HG03064 (cell line): ENCODE data around the gene PIF1.
"Not testable (repeated sequence)": the region's sequence is repeated elsewhere in the genome, so short reads cannot be mapped to it uniquely, and the experiment has no call there.

Experiments
- ATAC-seq: cut with Tn5 transposase; IDR thresholded peaks from one replicate; pipeline ENCODE4 v1.9.1; 2021; ENCODE audit warnings: low read depth; ENCODE audit not compliant: unreplicated experiment

PIF1 gene

DNA sequence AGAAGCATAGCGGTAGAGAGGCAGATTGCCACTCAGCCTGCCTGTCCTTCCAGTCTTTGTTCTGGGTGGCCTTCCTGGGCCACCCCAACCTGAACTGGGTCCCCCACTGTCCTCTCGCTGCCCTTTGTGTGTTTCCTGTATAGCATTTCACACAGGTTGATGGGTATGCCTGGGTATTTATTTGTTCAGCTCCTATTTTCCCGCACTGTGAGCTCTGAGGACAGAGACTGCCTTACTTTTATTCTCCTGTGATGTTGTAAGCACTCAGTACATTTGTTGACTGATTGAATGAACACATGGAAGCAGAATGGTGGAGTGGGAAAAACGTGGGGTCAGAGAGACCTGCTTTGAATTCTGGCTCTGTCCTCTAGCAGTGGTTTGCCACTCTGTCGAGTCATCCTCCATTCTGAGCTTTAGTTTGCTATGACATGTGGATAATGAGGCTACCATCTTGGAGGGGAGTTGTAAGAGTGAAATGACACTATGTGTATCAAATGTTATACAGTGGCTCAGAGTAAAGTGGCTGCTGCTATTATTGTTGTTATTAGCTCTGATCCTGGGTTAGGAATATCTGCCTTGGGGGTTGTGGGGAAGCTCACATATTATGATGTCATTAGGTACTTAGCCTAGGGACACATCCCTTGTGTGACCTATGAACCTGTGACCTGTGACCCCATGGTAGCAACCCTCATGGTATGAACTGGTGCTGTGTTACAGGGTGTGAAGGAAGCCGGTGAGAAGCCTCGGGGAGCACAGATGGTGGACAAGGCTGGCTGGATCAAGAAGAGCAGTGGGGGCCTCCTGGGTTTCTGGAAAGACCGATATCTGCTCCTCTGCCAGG lies 22.6 kb upstream of the PIF1 start:
- ATAC-seq, result no peak

DNA sequence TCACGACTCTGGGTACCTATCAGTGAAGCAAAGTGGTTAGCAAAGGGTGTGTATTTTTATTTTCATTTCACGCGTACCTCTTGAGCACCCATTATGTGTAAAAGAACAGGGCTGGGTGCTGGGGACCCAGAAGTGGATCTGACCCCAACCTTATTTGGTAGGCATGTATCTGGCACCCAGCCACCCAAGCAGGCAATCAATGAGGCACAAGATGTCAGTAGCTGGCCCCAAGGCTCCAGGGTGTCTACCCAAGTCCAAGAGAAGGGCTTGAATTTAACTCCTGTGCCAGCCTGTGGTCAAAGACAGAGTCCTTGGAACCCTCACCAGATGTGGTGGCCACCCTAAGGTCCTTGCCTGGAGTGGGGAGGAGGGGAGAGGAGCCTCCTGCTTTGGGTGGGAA lies 22.0 kb upstream of the PIF1 start:
- no peak for ATAC-seq

DNA sequence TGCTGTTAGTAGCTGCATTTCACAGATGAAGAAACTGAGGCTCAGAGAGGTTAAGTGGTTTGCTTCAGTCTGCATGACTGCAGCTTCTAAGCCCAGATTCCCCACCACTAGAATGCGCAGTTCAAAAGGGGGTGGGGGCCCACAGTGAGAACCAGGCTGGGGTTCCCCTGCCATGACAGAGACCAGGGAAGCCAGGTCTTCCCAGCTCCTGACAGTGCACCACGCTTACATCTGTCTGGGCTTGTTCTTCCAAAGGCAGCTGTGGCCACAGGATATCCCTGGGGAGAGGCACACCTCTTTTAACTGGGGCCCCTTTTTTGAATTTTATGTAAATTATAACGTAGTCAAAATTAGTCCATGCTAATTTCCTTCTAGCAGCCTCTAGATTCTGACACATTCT lies 21.6 kb upstream of the PIF1 start:
- ATAC-seq, result no peak

DNA sequence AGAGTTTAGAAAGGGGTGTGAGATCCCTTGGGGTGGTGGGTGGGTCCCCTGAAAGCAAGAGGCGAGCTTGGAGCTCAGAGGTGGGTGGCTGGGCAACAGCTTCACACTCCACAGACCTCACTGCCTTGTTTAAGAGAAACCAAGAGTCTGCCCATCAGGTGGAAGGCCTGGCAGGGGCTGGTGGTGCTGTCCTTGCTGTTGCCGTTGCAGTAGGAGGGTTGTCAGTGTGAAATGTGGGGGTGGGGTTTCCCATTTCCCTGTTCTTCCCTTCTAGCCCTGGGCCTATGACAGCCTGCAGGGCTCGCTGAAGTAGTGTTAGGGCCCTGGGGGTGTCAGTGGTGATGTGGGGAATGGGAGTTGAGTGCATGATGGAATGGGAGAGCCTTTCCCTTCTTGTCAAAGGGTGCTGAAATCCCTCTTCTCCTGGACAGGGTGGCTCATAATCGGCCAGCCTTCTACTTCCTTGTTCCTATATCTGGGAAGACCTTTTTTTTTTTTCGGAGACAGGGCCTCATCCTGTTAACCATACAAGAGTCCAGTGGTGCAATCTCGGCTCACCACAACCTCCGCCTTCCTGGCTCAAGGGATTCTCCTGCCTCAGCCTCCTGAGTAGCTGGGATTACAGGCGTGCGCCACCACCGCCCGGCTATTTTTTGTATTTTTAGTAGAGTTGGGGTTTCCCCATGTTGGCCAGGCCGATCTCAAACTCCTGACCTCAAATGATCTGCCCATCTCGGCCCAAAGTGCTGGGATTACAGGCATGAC lies 20.6 kb upstream of the PIF1 start:
- ATAC-seq, result no peak

DNA sequence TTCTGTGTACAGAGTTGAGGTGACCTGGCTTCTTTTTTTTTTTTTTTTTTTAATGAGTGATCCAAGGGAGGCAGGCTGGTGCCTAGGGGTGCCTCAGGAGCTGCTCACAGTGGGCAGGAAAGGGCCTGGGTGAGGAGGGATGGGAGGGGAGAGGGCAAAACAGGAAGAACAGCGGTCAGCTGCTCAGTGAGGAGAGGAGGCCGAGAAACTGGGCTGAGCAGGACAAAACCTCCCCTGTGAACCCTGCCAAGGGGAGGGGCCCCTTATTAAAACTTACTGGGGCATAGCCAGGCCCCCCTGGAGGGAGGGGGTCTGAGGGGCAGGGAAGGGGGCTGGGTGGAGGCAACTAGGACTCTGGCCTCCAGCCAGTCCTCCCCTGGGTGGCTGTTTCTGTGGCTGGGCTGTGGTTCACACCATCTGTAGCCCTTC lies 19.8 kb upstream of the PIF1 start:
- ATAC-seq, result no peak

DNA sequence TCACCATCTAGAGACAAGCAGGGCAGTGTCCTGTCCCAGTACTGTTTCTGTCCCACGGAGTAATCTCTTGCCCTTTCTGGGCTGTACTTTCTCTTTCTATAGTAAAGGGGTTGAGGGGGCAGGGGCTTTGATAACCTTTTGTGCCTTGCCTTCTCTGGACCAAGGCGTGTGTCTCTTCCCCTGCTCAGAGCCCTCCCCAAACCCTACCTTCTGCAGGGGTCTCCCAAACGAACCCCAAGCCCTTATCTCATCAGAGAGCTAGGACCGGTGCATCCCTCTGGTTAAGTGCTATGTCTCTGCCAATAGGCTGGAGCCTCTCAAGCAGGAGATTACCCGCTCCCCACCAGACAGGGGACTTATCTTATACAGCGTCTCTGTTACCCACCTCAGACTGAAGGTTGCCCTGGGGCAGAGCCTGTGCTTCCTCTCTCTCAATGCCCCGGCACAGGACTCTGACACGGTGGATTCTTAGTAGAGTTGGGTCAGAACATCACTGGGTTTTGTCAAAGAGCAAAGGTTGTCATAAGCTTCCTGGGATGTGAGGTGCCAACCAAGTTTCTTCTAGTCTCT lies 19.2 kb upstream of the PIF1 start:
- ATAC-seq, result no peak

DNA sequence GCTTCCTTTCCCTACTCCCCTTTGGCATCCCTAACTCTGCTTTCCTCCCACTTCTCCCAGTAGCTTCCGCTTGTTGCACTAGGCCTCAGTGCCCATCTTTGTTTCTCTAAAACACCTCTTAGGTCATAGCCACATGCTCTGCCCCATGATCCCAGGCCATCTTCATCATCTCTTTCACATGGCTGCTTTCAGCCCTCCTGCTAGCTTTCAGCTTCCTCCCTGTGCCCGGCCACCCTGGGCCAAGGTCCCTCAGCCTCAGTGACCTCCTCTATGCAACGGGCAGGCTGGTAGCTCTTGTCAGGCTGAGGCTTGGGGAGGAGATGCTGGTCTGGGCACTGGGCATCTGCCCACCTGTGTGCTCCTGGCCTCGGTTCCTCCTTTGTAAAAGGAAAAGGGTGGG lies 18.5 kb upstream of the PIF1 start:
- no peak for ATAC-seq

DNA sequence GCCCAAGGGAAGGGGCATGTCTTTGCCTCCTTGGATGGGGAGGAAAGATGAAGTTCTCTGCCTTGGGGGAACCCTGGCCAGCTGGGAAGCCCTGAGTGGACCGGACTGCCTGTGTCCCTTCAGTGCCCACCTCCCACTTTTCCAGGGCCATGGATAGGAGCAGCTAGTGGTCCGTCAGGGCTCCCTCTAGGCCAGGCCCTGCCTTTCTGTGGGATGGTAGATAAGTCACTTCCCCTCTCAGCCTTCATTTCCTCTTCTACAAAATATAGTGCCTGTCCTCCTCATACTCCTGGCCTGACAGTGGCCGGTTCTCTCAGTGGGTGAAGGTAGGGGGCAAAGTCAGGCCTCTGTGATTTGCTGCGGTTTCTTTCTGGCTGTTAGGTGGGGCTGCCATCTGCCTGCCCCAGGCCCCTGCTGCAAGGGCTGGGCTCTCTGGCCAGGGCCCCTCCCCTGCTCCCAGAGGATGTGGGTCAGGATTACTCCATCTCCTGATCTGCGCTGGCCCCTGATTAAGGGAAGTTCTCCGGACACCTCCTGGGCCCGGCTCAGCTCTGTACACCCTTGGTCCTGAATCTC lies 17.6 kb upstream of the PIF1 start:
- ATAC-seq, result no peak

DNA sequence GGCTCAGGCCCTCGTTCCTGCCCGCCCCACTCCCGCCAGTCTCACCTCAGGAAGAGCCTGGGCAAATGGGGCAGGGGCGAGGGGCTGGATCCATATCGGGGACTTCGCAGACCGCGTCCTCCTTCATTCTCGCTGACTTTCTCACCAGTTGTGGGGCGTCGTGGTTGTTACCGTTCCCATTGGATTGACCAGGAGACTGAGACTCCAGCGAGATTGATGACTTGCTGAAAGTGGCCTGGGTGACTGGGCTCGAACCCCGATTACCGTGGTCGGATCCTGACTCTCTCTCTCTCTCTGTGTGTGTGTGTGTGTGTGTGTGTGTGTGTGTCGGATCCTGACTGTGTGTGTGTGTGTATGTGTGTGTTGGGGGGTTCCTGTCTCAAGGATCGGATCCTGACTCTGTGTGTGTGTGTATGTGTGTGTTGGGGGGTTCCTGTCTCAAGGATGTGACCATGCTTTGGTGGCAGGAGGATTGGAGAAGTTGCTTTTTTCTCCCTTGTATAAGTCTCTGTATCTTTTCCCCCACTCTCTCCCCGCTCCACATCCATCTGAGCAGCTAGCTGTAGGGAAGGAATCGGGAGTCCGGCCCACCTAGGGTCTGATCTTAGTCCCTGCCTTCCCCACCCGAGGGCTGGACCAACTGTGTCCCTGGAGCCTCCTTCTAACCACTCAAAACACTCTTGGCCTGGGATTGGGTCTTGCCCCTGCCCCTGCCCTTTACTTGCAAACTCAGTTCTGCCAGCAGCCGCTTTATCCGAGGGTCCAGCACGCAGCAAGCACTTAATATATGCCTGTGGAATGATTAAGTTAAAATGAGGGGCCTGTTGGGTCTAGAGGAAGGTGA lies 16.9 kb upstream of the PIF1 start:
- ATAC-seq, result no peak

DNA sequence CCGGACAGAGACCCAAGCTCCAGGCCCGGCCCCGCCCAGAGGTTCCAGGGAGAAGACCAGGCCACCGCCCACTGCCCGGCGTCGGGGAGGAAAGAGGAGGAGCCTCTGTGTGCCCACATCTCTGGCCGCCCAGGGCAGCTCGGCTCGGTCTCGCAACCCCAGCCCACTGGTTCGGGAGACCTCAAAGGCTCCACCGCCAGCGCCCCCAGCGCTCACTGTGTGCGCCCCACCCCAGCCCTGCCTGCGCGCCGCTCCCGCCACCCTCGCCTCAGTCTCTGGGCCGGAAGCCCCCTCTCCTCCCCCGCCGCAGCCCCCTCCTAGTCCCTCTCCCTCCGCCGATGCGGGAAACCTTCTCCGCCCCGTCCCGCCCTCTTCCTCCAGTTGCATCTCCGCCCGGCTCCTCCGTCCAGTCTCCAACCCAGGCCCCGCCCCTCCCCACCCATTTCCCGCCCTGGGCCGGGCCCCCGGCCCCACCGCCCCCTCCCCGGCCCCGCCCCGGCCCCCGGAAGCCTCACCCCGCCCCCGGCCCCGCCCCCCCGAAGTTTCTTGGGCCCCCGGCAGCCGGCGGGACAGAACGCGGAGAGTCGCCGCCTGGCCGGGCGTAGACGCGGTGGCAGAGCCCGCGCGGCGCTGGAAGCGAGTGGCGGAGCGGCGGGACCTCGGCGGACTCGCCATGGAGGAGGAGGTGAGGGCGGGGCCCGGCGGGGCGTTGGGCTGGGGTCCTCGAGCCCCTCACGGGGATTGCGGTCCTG lies 16.1 kb upstream of the PIF1 start, which contains the start of gene PLEKHO2:
Gene PLEKHO2 (plus strand): TSS at position 572 of the 752 bp plus-strand sequence. CDS start 102 bp downstream, at position 674.
- ATAC-seq, result peak; percentile 56

DNA sequence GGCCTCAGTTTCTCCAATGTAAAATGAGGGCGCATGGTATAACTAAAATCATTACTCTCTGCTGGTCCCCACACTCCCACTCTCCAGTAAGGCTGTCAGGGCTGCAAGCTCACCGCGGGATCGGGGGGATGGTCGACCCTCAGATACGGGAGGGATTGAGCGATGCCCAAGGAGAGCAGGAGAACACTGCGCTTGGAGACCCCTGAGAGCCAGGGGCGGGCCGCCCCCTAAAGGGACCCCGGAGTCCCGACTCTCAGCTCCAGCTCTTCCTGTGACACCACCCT lies 15.6 kb upstream of the PIF1 start:
- no peak for ATAC-seq

DNA sequence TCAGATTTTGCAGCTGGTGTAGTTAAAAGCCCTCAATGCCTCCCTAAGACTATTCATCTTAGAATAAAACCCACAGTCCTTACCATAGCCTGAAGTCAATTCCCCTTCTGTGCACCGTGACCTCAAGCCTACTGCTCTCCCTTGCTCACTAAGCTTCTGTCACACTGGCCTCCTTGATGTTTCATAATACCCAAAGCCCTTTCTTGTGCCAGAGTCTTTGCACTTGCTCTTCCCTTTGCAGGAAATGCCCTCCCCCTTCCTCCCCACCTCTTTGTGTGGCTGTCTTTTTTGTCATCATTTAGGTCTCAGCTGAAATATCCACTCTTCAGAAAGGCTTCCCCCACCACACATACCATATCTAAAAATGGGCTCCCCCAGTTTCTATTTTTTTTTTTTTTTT lies 12.1 kb upstream of the PIF1 start:
- no peak for ATAC-seq

DNA sequence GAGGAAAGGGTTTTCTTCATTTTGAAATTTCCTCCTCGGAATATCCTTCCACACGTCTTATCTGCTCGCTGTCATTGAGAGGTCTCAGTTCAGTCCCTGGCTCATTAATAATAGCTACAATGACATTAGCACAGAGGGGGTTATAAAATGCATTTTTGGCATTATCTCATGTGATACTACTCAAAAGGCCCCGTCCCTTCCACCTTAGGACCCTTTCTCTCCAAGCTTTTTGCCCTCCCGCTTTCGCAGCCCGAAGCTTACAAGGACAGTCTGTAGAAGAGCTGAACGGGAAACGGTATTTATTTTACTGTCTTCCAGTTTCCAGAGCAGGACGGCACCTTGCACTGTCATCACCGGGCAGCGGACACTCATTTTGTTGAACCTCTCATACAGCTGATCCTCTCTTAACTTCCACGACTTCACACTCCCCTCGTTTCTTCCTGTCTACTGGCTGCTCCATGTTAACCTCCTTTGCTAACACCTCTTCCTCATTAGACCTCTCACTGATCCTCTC lies 10.6 kb upstream of the PIF1 start:
- ATAC-seq, result no peak

DNA sequence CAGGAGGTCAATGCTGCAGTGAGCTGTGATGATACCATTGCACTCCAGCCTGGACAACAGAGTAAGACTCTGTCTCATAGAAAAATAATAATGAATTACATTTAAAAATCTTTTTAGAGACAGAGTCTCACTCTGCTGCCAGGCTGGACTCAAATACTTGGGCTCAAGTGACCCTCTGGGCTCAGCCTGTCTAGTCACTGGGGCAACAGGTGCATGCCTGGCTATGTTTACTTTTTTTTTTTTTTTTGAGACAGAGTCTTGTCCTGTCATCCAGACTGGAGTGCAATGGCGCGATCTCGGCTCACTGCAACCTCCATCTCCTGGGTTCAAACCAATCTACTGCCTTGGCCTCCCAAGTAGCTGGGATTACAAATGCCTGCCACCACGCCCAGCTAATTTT lies 8.2 kb upstream of the PIF1 start:
- ATAC-seq, result no peak

DNA sequence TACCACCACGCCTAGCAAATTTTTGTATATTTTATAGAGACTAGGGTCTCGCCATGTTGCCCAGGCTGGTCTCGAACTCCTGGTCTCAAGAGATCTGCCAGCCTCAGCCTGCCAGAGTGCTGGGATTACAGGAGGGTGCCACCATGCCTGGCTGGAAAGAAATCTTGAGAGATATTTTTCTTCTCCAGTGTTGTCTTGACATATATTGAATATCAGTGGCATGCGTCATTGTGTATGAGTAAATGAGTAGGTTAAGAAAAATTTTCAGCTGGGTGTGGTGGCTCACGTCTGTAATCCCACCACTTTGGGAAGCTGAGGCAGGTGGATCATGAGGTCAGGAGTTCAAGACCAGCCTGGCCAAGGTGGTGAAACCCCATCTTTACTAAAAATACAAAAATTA lies 3.5 kb upstream of the PIF1 start:
- no peak for ATAC-seq

DNA sequence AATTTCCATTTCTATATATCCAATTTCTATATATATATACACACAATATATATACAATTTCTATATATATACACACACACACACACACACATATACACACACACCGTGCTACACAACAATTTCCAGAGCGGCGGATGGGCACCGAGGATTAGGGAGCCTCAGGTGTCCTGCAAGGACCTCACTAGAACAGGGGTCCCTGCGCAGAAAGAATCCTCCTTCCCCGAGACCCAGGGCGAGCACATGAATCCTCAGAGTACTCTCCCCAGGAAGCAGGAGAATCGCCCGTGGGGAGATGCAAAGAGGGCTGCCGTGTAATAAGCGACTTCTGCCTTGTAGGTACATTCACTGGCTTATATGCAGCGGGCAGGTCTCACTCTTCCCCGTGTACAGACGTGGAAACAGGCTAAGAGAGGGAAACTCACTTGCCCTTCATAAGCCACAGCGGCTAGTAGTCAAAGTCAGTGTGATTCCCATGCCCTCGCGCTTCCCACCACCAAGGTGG lies 467 bp downstream of the PIF1 start:
- peak; percentile 3 for ATAC-seq

DNA sequence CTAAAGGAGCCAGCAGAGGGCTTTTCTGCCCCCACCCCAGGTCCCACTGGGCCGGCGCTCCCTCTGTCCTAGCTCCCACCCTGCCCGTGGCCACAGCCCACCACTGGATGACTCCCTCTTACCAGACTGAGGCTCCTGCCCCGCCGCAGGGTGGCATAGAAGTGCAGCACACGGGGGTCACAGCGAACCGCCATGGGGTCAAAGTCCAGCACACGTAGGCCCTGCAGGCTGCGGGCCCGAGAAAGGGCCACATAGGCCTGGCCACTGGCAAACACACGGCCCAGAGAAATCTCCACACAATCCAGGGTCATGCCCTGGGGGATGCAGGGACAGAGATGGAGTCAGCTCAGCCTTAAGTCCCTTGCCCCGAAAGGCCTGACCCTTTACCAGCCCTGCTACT lies 9.0 kb downstream of the PIF1 start:
- ATAC-seq, result no peak

DNA sequence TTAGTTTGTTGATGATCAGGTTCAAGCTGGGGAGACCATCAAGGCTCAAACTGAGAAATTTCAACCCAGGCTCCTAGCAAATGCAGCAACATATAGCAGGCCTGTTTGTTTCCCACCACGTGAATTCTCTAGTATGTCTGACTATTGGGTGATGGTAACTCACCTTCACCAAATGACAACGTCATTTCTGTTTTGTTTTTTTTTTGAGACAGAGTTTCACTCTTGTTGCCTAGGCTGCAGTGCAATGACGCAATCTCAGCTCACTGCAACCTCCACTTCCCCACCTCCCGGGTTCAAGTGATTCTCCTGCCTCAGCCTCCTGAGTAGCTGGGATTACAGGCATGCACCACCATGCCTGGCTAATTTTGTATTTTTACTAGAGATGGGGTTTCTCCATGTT lies 10.5 kb downstream of the PIF1 start:
- ATAC-seq, result not testable (repeated sequence)

DNA sequence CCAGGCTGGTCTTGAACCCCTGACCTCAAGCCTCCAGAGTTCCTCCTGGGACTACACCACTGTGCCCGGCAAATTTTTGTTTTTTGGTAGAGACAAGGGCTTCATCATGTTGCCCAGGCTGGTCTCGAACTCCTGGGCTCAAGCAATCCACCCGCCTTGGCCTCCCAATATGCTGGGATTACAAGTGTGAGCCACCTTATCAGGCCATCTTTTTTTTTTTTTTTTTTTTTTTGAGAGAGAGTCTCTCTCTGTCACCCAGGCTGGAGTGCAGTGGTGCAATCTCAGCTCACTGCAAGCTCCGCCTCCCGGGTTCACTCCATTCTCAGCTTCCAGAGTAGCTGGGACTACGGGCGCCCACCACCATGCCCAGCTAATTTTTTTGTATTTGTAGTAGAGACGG lies 11.2 kb downstream of the PIF1 start:
- ATAC-seq, result not testable (repeated sequence)
